Activated naive CD4-positive, alpha-beta T cell treated with anti-CD3 and anti-CD28 coated beads, Interleukin-2, amount 50 U/mL, for 72 hours (primary cell): ENCODE measurements around the gene PRKCQ. TPM values are rescaled to one million over a fixed set of nuclear protein-coding genes. Genes with fewer than 3 reads are reported as not detected.
A peak's percentile ranks its signal among the peaks of the same experiment; 100 is the strongest.
"Not testable (repeated sequence)": the region's sequence is repeated elsewhere in the genome, so short reads cannot be mapped to it uniquely, and the experiment has no call there.

ENCODE experiments used
- ATAC-seq, 2 donors: fragments of 150-1000 bp; cut with Tn5 transposase; 2 replicates each; pipeline ENCODE4 v1.10.0; 2021; ENCODE audit warnings: mild to moderate bottlenecking in 2 of 2, moderate library complexity in 2 of 2
- DNase-seq, 2 donors: peaks; one replicate each; pipeline ENCODE4 v3.0.0; 2021 to 2022; ENCODE audit warnings: low spot score in 2 of 2
- H3K27ac Mint-ChIP-seq, 2 donors: one replicate each; pipeline ENCODE4 v1.8.0; 2022; ENCODE audit warnings: mild to moderate bottlenecking in 2 of 2, mixed read lengths in 2 of 2
- H3K36me3 Mint-ChIP-seq, 2 donors: one replicate each; pipeline ENCODE4 v1.8.0; 2022; ENCODE audit warnings: mixed read lengths in 2 of 2
- H3K9me3 Mint-ChIP-seq, 2 donors: one replicate each; pipeline ENCODE4 v1.8.0; 2022; ENCODE audit warnings: mixed read lengths in 2 of 2
- total RNA-seq, 2 donors: library from RNA; stranded (reverse); gene quantifications; one replicate each; pipeline ENCODE4 v1.2.3, GENCODE V29; 2022

Gene PRKCQ
- total RNA-seq, 2 donors from 2014 or later: 27.5 to 48.4 TPM

GRCh38 chr10:6394084-6394483 lies 186.0 kb downstream of the PRKCQ start:
- ATAC-seq (no peak), DNase-seq (no peak)
- peaks cover 17 to 53% of the 10 kb centered on the region in 2 donors for H3K36me3 Mint-ChIP-seq
- peaks cover 14 to 31% of the 10 kb centered on the region in 2 donors for H3K9me3 Mint-ChIP-seq
- no peak overlapping the region for H3K27ac Mint-ChIP-seq

- ATAC-seq (no peak), DNase-seq (no peak)
- no peak overlapping the region for H3K27ac Mint-ChIP-seq
- H3K9me3 Mint-ChIP-seq: peaks cover 17 to 35% of the 10 kb centered on the region in 2 donors
- H3K36me3 Mint-ChIP-seq: peaks cover 23 to 56% of the 10 kb centered on the region in 2 donors
These were observed 186.9 kb downstream of the PRKCQ start for GRCh38 chr10:6393168-6393567.

GRCh38 chr10:6390213-6390845 lies 189.7 kb downstream of the PRKCQ start:
- peaks cover 26 to 67% of the 10 kb centered on the region in 2 donors for H3K36me3 Mint-ChIP-seq
- no peak overlapping the region for H3K27ac Mint-ChIP-seq
- no peak for DNase-seq
- no peak for ATAC-seq
- peaks cover 25 to 45% of the 10 kb centered on the region in 2 donors for H3K9me3 Mint-ChIP-seq

GRCh38 chr10:6388261-6388893 lies 191.7 kb downstream of the PRKCQ start:
- ATAC-seq (peak; percentile 86 to 92), DNase-seq (no peak)
- Mint-ChIP-seq H3K27ac (peak overlapping the region in 1 of 2 donors; percentile 73), H3K9me3 (peaks cover 25 to 45% of the 10 kb centered on the region in 2 donors), H3K36me3 (peaks cover 26 to 62% of the 10 kb centered on the region in 2 donors)

- DNase-seq (no peak), ATAC-seq (no peak)
- peaks cover 25 to 40% of the 10 kb centered on the region in 2 donors for H3K9me3 Mint-ChIP-seq
These were observed 193.1 kb downstream of the PRKCQ start for GRCh38 chr10:6386960-6387359.

GRCh38 chr10:6386346-6386745 lies 193.7 kb downstream of the PRKCQ start:
- H3K36me3 Mint-ChIP-seq: peaks cover 26 to 66% of the 10 kb centered on the region in 2 donors
- H3K9me3 Mint-ChIP-seq: peaks cover 25 to 38% of the 10 kb centered on the region in 2 donors
- no peak for DNase-seq
- no peak for ATAC-seq
- H3K27ac Mint-ChIP-seq: no peak overlapping the region

More at GRCh38 chr10:6386960-6387359, 193.1 kb downstream of the PRKCQ start:
- peaks cover 26 to 66% of the 10 kb centered on the region in 2 donors for H3K36me3 Mint-ChIP-seq
- no peak overlapping the region for H3K27ac Mint-ChIP-seq

GRCh38 chr10:6385665-6386064 lies 194.4 kb downstream of the PRKCQ start:
- Mint-ChIP-seq H3K27ac (peak overlapping the region in 1 of 2 donors; percentile 58), H3K36me3 (peaks cover 26 to 66% of the 10 kb centered on the region in 2 donors), H3K9me3 (peaks cover 24 to 37% of the 10 kb centered on the region in 2 donors)
- DNase-seq: no peak
- no peak for ATAC-seq

GRCh38 chr10:6384847-6385246 lies 195.2 kb downstream of the PRKCQ start:
- H3K27ac Mint-ChIP-seq: no peak overlapping the region
- H3K9me3 Mint-ChIP-seq: peaks cover 25 to 34% of the 10 kb centered on the region in 2 donors
- H3K36me3 Mint-ChIP-seq: peaks cover 31 to 66% of the 10 kb centered on the region in 2 donors
- ATAC-seq (no peak), DNase-seq (no peak)

GRCh38 chr10:6384031-6384430 lies 196.0 kb downstream of the PRKCQ start:
- Mint-ChIP-seq H3K27ac (no peak overlapping the region), H3K36me3 (peaks cover 33 to 66% of the 10 kb centered on the region in 2 donors), H3K9me3 (peaks cover 27 to 34% of the 10 kb centered on the region in 2 donors)
- no peak for DNase-seq
- ATAC-seq: no peak

- Mint-ChIP-seq H3K27ac (peak overlapping the region in 1 of 2 donors; percentile 39), H3K36me3 (peaks cover 31 to 68% of the 10 kb centered on the region in 2 donors), H3K9me3 (peaks cover 26 to 39% of the 10 kb centered on the region in 2 donors)
- ATAC-seq (no peak), DNase-seq (no peak)
These were observed 196.8 kb downstream of the PRKCQ start for GRCh38 chr10:6383096-6383812.

GRCh38 chr10:6382081-6382480 lies 198.0 kb downstream of the PRKCQ start:
- Mint-ChIP-seq H3K27ac (peak overlapping the region; percentile 39 to 70), H3K9me3 (peaks cover 22 to 40% of the 10 kb centered on the region in 2 donors), H3K36me3 (peaks cover 28 to 69% of the 10 kb centered on the region in 2 donors)
- ATAC-seq: peak; percentile 83 to 89
- DNase-seq: peak in 1 of 2 donors; percentile 42

GRCh38 chr10:6380478-6380877 lies 199.6 kb downstream of the PRKCQ start:
- H3K36me3 Mint-ChIP-seq: peaks cover 38 to 78% of the 10 kb centered on the region in 2 donors
- not testable (repeated sequence) for DNase-seq, ATAC-seq

GRCh38 chr10:6379015-6379776 lies 200.9 kb downstream of the PRKCQ start:
- DNase-seq (no peak), ATAC-seq (no peak)
- Mint-ChIP-seq H3K9me3 (peaks cover 20 to 37% of the 10 kb centered on the region in 2 donors), H3K27ac (no peak overlapping the region), H3K36me3 (peaks cover 38 to 77% of the 10 kb centered on the region in 2 donors)

More at GRCh38 chr10:6380478-6380877, 199.6 kb downstream of the PRKCQ start:
- not testable (repeated sequence) for H3K27ac Mint-ChIP-seq
- peaks cover 20 to 37% of the 10 kb centered on the region in 2 donors for H3K9me3 Mint-ChIP-seq
